ENCODE data around the gene CDKAL1.
"Not testable (repeated sequence)": the region's sequence is repeated elsewhere in the genome, so short reads cannot be mapped to it uniquely, and the experiment has no call there.

CDKAL1 gene

DNA sequence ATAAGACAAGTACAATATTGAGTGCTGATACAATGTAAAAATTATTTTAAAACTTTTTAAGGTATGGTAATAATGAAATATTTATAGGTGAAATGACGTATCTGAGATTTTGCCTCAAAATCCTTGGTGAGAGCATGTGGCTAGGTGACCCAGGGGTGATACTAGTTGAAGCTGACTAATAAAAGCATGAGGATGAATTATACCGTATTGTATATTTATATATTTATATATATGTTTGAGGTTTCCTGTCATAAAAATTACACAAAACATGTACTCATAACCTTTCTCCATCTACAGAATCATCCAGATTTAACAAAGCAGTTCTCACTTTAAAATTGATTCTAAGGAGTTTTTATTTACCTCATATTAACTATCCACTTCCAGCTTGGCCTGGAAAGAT is 358.1 kb downstream of the CDKAL1 start:
- DNase-seq = no peak

DNA sequence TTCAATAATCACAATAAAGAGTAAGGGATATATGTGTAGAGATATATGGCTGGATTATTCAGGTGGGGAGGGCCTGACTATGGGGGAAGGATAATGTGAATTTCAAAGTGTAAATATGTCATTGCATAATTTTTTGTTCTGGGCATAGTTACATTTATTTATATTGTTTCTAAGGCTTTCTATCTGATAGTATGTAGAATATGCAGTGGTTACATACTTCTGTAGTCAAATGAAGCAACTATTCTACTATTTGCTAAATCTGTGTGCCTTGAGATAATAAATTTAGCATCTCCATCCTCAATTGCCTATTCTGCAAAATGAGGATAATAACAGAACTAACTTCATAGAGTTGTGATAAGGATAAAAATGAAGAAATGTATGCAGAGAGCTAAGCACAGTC is 359.2 kb downstream of the CDKAL1 start:
- no peak for DNase-seq

DNA sequence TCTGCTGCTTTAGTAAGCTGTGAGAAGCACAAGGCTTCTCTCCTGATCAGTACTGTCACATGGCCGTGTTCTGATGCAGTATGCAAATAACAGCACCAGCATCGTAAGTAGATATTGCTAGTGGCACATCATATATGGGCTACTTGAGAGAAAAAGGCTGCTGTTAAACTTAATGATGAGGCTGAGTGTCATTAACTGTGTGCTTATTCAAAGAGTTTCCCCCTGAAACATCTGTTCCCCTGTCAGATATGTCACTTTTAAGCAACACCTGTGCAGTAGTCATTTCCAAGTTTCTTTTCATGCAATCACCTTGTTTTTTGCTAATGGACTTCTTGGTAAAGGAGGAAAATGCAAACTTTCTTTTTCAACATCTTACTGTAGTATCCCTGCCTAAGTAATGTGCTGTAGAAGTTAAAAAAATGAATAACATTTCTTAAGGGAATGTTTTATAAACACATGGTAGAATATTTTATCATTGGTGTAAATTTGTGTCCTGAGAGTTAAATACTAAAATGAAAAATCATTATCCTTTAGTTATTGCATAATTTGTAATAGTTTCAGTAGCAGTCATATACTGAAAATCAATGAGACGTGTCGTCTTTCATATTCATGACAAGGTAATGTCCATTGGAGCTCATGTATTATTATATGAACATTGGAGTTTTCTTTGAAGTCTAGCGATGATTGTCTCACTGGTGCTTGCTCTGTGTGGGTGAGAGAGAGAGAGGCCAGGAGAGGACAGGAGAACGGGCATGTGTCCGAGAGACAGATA is 366.3 kb downstream of the CDKAL1 start:
- DNase-seq = peak; percentile 23

DNA sequence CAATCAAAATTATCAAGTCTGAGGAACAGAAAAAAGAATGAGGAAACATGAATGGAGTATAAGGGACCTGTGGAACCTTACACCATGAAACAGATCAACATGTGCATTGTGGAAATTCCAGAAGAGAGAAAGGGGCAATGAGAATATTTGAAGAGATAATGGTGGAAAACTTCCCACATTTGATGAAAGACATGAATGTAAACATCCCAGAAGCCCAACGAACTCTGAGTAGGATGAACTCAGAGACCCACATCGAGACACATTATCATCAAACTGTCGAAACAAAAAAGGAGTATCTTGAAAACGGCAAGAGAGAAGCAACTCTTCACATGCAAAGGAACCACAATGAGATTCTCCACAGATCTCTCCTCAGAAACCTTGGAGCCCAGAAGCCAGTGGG is 371.1 kb downstream of the CDKAL1 start:
- no peak for DNase-seq

DNA sequence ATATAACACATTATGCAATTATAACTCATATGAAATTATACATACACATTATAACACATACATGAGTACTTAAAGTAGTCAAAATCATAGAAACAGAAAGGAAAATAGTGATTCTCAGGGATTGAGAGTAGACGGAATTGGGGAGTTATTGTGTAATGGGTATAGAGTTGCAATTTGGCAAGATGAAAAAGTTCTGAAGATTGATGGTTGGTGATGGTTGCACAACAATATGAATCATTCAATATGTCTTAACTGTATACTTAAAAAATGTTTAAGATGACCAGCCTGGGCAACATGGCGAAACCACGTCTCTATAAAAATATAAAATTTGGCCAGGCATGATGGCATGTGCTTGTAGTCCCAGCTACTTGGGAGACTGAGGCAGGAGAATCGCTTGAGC is 372.7 kb downstream of the CDKAL1 start:
- DNase-seq = no peak

DNA sequence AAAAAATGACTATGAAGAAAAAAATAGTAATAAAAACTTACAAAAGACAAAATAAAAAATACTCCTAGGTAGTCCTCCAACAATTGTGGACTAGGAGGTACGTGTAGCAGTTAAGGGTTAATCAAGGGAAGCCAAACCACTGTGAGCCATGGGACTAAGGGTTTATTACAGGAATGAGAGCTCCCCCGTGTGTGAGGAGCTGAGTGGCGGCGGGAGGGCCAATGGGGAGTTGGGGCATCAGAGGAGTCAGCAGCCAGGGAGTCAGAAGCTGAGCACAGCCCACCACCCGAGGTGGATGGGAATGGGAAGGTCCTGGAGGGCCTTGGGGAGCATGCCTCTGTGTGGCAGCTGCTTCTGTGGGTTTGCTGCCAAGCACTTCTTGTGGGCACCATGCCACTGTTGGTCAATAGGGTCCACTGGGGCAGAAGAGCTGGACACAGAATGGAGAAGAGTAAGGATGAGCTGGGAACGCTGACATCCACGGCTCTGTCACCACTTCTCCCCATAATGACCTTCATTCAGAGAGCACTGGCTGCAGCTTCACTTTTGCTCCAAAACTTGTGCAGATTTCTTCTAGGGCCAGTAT is 373.3 kb downstream of the CDKAL1 start:
- DNase-seq = no peak

DNA sequence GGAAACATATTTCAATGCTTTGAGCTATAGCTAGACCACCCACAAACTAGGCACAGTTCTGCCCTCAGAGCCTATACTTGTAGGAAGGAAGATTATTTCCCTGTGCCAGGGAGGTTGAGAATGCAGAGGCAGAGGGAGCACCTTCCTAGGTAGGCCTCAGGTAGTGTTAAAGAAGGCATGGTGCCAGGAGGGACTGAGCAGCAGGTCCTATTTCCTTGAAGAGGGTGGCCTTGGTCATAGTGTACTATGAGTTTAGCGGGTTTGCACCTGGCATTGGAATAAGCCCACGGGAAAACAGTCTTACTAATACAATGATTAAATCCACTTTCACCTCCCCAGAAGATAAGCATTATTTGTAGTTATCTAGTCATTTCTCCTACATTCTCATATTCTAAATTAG is 375.4 kb downstream of the CDKAL1 start:
- DNase-seq = no peak

DNA sequence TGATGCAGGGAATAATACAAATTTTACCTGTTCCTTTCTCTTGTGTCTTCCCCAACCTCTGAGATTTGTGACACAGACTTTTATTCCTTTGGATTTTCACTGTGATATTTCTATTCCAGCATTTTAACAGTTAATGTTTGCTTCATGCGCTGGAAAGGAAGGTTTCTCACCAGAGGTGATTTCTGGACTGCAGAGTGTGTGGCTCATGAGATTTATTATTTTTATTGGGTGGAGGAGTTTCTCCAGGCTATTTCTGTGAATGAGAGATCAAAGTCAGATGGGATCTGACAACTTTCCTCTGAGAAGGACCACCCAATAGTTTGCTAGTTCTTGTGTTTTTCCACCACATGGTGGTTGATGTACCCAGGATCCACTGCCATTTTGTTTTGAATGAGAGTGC is 377.5 kb downstream of the CDKAL1 start:
- DNase-seq = no peak

DNA sequence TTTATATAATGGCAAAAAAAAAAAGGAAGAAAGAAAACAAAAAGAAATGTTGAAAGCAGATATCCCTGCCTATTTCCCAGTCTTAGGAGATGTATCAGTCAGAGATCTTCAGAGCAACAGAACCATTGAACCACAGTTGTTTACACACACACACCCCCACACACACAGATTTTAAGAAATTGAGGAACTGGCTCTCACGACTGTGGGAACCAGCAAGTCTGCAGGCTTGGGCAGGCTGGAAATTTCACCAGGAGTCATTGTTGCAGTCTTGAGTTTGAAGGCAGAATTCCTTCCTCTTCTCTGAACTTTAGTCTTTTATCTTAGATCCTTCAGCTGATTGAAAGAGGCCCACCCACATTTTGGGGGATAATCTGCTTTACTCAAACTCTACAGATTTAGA is 380.9 kb downstream of the CDKAL1 start:
- no peak for DNase-seq

DNA sequence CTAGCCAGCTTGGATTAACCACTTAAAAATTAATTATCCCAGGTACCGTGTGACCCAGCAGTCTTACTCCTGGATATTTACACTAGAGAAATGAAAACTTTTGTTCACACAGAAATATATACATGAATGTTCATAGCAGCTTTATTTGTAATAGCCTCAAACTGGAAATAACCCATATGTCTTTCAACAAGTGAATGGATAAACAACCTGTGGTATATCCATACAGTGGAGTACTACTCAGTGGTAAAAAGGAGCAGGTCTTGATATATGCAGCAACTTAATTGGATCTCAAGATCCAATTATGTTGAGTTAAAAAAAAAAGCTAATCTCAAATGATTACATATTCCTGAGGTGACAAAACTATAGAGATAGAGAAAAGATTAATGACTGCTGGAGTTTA is 381.4 kb downstream of the CDKAL1 start:
- DNase-seq = no peak

DNA sequence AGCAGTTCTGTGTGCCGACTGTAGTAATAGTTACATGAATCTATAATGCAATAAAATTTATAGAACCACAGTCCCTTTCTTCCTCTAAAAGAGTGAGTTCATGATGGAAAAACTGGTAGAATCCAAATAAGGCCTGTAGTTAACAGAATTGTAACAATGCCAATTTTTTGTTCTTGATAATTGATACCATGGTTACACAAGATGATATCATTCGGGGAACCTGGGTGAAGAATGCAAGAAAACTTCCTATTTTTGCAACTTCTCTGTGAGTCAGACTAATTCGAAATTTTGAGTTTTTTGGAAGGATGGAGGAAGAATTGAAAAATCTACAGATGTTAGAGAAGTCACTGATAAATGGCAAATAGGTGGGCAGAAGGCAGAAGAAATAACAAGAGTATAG is 381.8 kb downstream of the CDKAL1 start:
- no peak for DNase-seq

DNA sequence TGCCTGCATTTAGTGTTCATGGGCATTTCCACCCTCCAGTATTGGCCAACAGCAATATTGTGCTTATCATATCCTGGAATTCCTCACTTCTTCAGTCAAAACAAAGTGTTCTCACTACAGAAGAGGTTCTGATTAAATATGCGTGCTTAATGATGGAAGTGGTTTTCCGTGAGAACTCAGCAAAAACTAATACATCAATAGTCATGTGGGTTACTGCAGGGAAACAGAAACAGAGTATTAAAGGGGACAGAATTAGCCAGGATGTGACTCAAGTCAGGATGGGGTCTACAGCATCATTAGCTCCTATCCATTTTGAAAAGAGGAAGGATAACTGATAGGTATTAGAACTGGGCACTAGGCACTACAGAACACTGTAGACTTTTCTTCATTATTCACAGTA is 384.6 kb downstream of the CDKAL1 start:
- DNase-seq = no peak

DNA sequence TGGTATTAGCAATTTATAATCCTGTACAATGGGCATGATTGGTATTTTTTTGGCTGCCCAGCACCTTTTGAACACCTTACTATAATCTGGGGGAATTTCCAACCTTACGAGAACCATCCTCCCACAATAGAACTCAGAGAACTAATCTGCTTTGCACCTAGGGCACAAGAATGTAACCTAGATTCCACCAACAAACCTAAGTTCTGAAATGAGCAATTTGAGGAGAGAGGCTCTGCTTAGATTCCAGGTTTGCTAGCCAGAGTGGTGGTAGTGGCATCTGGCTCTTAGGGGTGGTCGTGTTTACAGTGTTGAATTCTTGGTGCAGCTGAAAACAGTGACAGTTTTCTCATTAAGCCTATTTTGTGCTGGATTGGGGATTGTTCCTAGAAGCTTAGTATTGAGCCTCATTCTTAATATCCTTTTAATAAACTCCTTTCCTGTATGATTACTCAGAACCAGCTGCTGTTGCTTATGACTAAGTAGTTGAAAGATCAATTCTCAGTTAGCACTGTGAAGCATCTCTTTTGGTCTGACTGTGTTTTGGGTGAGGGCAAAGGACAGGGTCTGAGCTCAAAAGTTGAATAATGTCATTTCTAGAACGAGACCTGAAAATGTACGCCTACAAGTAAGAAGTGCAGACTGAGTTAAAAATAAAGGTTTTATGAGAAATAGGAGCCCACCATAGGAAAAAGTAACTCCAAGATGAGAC is 385.6 kb downstream of the CDKAL1 start:
- no peak for DNase-seq

DNA sequence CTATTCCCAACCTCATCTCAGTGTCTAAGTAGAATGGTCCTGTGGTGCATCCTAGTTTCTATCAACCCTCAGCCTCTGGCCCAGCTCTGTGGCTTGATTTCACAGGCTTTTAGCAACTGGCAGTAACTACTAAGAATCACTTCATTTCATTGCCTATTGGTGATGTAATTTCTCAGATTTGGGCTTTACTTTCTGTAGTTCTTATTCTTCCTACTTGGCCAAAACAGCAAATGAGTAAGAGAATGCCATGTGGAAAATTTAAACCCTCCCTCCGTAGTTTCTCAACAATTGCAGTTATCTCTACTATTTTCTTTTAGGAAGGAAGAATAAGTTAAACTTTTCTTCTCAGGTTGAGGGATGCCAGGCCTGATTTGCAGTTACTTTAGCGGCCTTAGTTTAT is 387.3 kb downstream of the CDKAL1 start:
- DNase-seq = no peak

DNA sequence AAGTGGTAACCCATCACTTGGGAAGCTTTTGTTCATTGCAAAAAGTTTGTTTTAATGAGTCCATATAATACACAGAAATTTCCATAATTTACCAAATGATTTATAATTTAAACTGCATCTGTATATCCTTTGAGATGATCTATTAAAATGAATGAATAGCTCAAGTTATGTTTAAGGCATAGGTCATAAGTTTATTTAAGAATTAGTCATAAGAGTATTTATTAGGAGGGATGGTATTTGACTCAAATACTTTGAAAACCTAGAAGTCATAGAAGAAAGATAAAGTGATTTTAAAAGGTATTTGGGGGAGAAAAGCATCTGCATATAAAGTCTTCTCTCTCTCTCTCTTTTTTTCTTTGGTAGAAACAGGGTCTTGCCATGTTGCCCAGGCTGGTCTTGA is 388.5 kb downstream of the CDKAL1 start:
- DNase-seq = no peak

DNA sequence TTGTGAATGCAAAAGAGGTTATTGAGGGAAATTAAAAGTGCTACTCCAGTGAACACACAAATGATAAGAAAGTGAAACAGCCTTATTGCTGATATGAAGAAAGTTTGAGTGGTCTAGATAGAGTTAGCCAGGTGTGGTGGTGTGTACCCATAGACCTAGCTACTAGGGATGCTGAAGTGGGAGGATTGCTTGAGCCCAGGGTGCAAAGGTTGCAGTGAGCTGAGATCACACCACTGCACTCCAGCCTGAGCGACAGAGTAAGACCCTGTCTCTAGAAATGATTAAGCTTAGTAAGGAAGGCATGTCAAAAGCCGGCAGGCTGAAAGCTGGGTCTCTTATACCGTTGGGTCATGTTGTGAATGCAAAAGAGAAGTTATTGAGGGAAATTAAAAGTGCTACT is 389.8 kb downstream of the CDKAL1 start:
- not testable (repeated sequence) for DNase-seq

DNA sequence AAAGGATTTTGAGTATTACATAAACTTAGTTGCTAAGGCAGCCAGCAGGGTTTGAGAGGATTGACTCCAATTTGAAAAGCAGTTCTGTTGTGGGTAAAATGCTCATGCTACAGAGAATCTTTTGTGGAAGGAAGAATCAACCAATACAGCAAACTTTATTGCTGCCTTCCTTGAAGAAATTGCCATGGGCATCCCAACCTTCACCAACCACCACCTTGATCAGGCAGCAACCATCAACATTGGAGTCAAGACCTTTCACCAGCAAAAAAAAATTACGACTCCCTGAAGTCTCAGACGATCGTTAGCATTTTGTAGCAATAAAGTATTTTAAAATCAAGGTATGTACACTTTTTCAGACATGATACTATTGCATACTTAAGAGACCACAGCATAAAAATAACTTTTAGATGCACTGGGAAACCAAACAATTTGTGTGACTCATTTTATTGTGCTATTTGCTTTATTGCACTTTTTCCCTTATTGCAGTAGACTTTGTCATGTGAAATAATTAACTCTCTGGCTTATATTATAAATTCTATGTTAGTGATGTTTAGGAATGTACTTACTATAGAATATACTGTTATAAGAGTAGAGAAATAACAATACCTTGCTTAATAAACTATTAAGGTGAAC is 390.8 kb downstream of the CDKAL1 start:
- DNase-seq = no peak

DNA sequence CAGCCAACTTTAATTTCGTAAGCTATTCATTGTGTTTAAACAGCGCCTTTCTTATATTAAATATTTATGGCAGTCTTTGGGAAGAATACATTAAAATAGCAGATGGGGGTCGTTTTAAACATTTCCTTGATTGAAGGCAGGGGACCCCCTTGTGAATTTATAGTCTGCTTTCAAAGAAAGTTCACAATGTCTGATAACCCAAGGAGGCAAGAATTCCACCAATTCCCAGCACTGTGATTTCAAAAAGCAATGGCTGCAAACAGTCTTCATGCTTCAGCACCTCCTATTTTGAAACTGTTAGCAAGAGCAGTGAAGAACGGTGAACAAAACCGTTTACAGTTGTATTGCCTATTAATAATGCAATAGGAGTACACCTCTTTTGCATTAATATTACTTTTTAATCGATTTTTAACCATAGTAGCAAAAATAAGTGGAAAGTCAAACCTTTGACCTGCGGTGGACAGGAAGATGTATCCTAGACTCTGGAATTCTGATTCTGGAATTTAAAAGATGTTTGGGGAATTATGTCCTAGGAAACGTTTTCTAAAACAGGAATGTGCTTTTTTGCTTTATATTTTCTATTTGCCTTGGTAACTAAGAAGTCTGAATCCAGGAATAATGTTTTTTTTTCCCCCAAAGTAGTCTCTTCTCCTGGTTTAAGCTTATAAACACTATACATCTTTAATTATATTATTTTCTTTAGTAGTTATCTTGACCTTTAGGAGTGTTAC is 393.0 kb downstream of the CDKAL1 start:
- DNase-seq = no peak

DNA sequence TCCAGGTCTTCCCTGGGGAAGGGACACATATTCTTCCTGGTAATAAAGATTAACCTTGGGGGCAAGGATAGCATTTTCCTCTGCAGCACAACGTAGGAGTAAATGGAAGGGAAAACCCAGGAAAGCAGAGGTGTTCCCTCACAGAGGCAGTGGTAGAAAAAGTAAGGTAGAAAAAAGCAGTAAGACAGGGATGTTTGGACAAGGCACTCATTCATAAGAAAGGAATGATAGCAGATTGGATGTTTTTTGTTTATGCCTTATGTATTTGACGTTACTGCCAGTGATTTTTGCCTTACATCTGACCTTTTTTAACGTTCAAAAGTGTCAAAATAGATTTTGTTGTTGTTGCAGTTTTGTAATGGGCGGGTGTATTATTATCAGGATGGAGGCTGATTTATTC is 395.0 kb downstream of the CDKAL1 start:
- DNase-seq = no peak

DNA sequence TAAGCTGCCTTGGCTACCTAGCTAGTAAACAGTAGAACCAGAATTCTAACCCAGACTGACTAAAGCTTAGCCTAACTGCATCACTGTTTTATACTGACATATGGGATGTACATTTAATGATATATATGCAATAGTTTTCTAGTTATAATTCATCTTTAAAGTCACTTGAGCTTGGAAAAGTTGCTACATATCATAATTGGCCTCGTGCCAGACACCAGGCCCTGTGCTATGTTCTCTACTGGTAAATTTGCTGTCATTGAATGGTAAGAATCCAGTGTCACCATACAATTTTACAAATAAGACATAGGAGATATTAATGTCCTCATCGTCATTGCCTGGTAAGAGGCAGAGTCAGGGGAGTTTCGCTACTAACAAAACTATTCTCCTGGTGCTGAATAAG is 396.8 kb downstream of the CDKAL1 start:
- no peak for DNase-seq

DNA sequence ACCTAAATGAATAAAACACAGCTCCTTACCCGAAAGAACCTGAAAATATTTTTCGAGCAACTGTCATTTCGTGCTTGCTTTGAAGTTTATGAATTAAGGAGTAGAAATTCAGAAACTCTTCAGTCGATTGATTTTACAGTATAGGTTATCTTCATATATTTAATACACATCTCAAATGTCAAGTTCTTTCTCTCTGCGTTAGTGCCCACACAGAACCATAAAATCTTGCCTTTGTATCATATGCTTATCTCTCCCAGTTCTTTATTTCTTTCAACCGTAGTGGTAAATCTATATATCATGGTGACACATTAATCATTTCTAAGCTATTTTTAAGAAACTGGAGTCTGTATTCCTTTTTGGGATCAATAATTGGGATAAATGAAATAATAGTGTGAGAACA is 397.5 kb downstream of the CDKAL1 start:
- DNase-seq = no peak

DNA sequence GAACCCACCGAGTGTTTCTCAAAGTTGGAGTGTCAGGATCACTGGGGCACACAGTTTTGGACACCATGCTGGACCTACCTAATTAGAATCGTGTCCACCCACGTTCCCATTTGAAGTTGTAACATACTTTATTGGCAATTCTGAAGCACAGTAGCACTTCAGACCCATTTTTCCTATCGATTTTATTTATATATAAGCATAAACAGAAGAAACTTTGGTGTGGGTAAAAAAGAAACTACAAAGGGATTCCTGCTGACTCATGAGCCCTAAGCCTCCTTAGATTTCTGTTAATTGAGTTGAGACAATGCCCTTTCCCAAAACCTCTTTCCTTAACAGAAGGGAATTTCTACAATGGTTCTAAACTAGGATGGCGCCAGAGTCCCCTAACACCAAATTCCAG is 398.0 kb downstream of the CDKAL1 start:
- DNase-seq = no peak

All from NCI-H187 treated with DMSO at 0.1 percent for 48 hours (cell line).